ENCODE results near the gene TSHZ3. TPM values are rescaled to one million over a fixed set of nuclear protein-coding genes. Genes with fewer than 3 reads are reported as not detected.

TSHZ3 gene
- total RNA-seq, 1 donor from 2014 or later: 6.1 TPM

- no peaks in the 10 kb centered on the region for H3K4me1 ChIP-seq (ENCODE audit: insufficient read depth, low read length)
- Mint-ChIP-seq H3K36me3 (ENCODE audit: low read depth, unreplicated experiment) (no peaks in the 10 kb centered on the region), H3K9me3 (ENCODE audit: unreplicated experiment) (no peaks in the 10 kb centered on the region), H3K27me3 (ENCODE audit: low read depth, unreplicated experiment) (peaks cover 15% of the 10 kb centered on the region), H3K4me3 (ENCODE audit: unreplicated experiment) (no peak overlapping the region), H3K4me1 (ENCODE audit: low read depth, unreplicated experiment) (peaks cover 6% of the 10 kb centered on the region), H3K27ac (ENCODE audit: unreplicated experiment) (no peak overlapping the region)
- no peaks in the 10 kb centered on the region for H3K36me3 ChIP-seq (ENCODE audit: insufficient read depth, low read length)
- no peak overlapping the region for H3K4me3 ChIP-seq (ENCODE audit: insufficient read depth, low read depth, low read length)
- H3K79me2 ChIP-seq (ENCODE audit: insufficient read depth, low read length): no peaks in the 10 kb centered on the region
- no peak overlapping the region for H3K27ac ChIP-seq (ENCODE audit: low read depth, low read length)
- no peak overlapping the region for H3K9ac ChIP-seq (ENCODE audit: low read length)
- no peak for DNase-seq (ENCODE audit: low read depth)
- H3K9me3 ChIP-seq (ENCODE audit: insufficient read depth, low read depth, low read length): no peaks in the 10 kb centered on the region
- no peaks in the 10 kb centered on the region for H4K20me1 ChIP-seq (ENCODE audit: insufficient read depth, low read length)
- FAIRE-seq: no peak
- no peak for TF ChIP-seq CTCF (IDR thresholded peaks at IDR 0.05; ENCODE audit: insufficient read depth, low read depth, low read length)
- TF ChIP-seq EZH2 (IDR thresholded peaks at IDR 0.05; ENCODE audit: insufficient read depth, low read length): no peak
- no peaks in the 10 kb centered on the region for H3K27me3 ChIP-seq (ENCODE audit: insufficient read depth, low read length)
- H2AFZ ChIP-seq (ENCODE audit: low read depth, low read length): no peak overlapping the region
- H3K4me2 ChIP-seq (ENCODE audit: low read length): no peak overlapping the region
Observed at GRCh38 chr19:31249217-31249616, 100.0 kb downstream of the TSHZ3 start.

- Mint-ChIP-seq H3K27me3 (ENCODE audit: low read depth, unreplicated experiment) (no peaks in the 10 kb centered on the region), H3K4me3 (ENCODE audit: unreplicated experiment) (no peak overlapping the region), H3K9me3 (ENCODE audit: unreplicated experiment) (no peaks in the 10 kb centered on the region), H3K27ac (ENCODE audit: unreplicated experiment) (no peak overlapping the region), H3K36me3 (ENCODE audit: low read depth, unreplicated experiment) (no peaks in the 10 kb centered on the region), H3K4me1 (ENCODE audit: low read depth, unreplicated experiment) (peaks cover 12% of the 10 kb centered on the region)
- no peaks in the 10 kb centered on the region for H3K27me3 ChIP-seq (ENCODE audit: insufficient read depth, low read length)
- no peak overlapping the region for H3K4me3 ChIP-seq (ENCODE audit: insufficient read depth, low read depth, low read length)
- H3K27ac ChIP-seq (ENCODE audit: low read depth, low read length): no peak overlapping the region
- FAIRE-seq (peak; percentile 80), DNase-seq (ENCODE audit: low read depth) (no peak)
- peaks cover 3% of the 10 kb centered on the region for H3K4me1 ChIP-seq (ENCODE audit: insufficient read depth, low read length)
- H3K79me2 ChIP-seq (ENCODE audit: insufficient read depth, low read length): no peaks in the 10 kb centered on the region
- TF ChIP-seq EZH2 (IDR thresholded peaks at IDR 0.05; ENCODE audit: insufficient read depth, low read length) (no peak), CTCF (IDR thresholded peaks at IDR 0.05; ENCODE audit: insufficient read depth, low read depth, low read length) (no peak)
- no peaks in the 10 kb centered on the region for H4K20me1 ChIP-seq (ENCODE audit: insufficient read depth, low read length)
- no peaks in the 10 kb centered on the region for H3K9me3 ChIP-seq (ENCODE audit: insufficient read depth, low read depth, low read length)
- no peaks in the 10 kb centered on the region for H3K36me3 ChIP-seq (ENCODE audit: insufficient read depth, low read length)
- H2AFZ ChIP-seq (ENCODE audit: low read depth, low read length): no peak overlapping the region
- no peak overlapping the region for H3K4me2 ChIP-seq (ENCODE audit: low read length)
- H3K9ac ChIP-seq (ENCODE audit: low read length): no peak overlapping the region
Observed at GRCh38 chr19:31235806-31236205, 113.4 kb downstream of the TSHZ3 start.

- H4K20me1 ChIP-seq (ENCODE audit: insufficient read depth, low read length): no peaks in the 10 kb centered on the region
- peaks cover 12% of the 10 kb centered on the region for H3K4me1 Mint-ChIP-seq (ENCODE audit: low read depth, unreplicated experiment)
- H3K9me3 Mint-ChIP-seq (ENCODE audit: unreplicated experiment): no peaks in the 10 kb centered on the region
- peaks cover 2% of the 10 kb centered on the region for H3K27me3 Mint-ChIP-seq (ENCODE audit: low read depth, unreplicated experiment)
- H3K27me3 ChIP-seq (ENCODE audit: insufficient read depth, low read length): no peaks in the 10 kb centered on the region
- no peaks in the 10 kb centered on the region for H3K9me3 ChIP-seq (ENCODE audit: insufficient read depth, low read depth, low read length)
- peak overlapping the region; percentile 49 for H3K4me2 ChIP-seq (ENCODE audit: low read length)
- H3K79me2 ChIP-seq (ENCODE audit: insufficient read depth, low read length): no peaks in the 10 kb centered on the region
- no peaks in the 10 kb centered on the region for H3K36me3 Mint-ChIP-seq (ENCODE audit: low read depth, unreplicated experiment)
- H3K4me3 Mint-ChIP-seq (ENCODE audit: unreplicated experiment): no peak overlapping the region
- DNase-seq (ENCODE audit: low read depth): no peak
- FAIRE-seq: no peak
- H3K4me1 ChIP-seq (ENCODE audit: insufficient read depth, low read length): peaks cover 3% of the 10 kb centered on the region
- no peaks in the 10 kb centered on the region for H3K36me3 ChIP-seq (ENCODE audit: insufficient read depth, low read length)
- peak overlapping the region; percentile 27 for H3K9ac ChIP-seq (ENCODE audit: low read length)
- TF ChIP-seq CTCF (IDR thresholded peaks at IDR 0.05; ENCODE audit: insufficient read depth, low read depth, low read length): no peak
- no peak for TF ChIP-seq EZH2 (IDR thresholded peaks at IDR 0.05; ENCODE audit: insufficient read depth, low read length)
- peak overlapping the region; percentile 52 for H3K27ac ChIP-seq (ENCODE audit: low read depth, low read length)
- H2AFZ ChIP-seq (ENCODE audit: low read depth, low read length): peak overlapping the region; percentile 25
- H3K27ac Mint-ChIP-seq (ENCODE audit: unreplicated experiment): peak overlapping the region; percentile 43
- H3K4me3 ChIP-seq (ENCODE audit: insufficient read depth, low read depth, low read length): no peak overlapping the region
Observed at GRCh38 chr19:31233295-31233800, 115.9 kb downstream of the TSHZ3 start.

Data from astrocyte (in vitro differentiated cells and primary cell).